ENCODE data around the gene GRK5.

GRK5 gene

DNA sequence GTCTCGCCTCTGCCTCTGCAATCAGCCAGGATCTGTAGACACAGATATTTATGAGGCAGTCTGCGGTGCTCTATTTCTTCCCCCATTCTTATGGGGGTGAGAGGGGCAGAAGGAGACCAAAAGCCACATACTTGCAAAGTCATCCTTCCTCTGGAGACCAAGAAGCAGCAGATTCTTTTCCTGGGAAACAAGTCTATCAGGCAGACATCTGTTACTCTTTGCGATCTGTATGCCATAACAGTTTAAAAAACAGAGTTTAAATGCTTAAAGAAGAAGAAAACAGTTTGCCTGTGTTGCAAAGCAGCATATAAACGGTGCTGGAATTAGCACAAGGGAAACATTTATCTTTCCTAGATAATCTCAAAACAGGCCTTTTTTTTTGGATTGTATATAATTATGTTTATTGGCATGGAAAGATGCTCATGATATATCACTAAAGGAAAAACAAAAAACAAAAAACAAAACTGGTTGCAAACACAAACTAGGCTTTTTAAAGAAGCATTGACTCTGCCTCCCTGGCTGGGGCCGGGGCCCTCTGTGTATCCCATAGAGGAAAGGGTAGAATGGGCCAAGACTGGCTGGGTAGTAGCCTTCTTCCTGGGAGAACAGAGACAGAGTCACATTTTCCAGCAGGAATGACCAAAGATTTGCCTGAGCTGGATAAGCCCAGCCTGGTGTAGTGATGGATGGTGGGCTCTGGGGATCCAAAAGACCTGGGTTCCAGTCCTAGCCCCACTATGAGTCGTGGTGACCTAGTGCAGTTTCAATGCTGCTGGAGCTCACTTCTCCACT is 284.8 kb downstream of the GRK5 start:
- H3K36me3 ChIP-seq (replicated peaks) = no peaks in the 10 kb centered on the region
- H3K27me3 ChIP-seq (ENCODE audit: low read depth) = no peaks in the 10 kb centered on the region
- H3K4me1 ChIP-seq = no peaks in the 10 kb centered on the region
- in situ Hi-C loops (cut with MboI; ENCODE audit: low sequenced_read_pairs) = no loop called here
- no peak for DNase-seq (ENCODE audit: low spot score in 2 of 2)
- no peaks in the 10 kb centered on the region for H3K9me3 ChIP-seq
- H3K4me3 ChIP-seq = no peak overlapping the region

DNA sequence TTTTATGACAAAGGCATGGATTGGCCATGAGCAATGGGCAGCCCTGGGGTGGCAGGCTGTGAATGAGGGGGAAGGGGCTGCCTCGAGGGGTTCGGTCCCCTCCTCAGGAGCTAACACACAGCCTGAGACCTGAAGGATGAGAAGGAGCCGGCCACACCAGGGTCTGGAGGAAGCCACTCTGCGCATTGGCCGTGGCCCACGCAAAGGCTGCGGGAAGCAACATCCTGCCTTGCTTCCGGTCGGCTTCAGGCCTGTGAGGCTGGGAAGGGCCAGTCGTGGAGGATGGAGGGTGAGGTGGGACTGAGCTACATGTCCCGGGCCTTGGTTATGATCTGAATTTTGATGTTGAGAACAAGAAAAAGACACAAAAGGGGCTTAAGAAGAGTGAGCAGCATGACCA is 285.8 kb downstream of the GRK5 start:
- in situ Hi-C loops (cut with MboI; ENCODE audit: low sequenced_read_pairs) = no loop called here
- Histone ChIP-seq H3K36me3 (replicated peaks) (no peaks in the 10 kb centered on the region), H3K27me3 (ENCODE audit: low read depth) (no peaks in the 10 kb centered on the region), H3K4me3 (no peak overlapping the region), H3K4me1 (no peaks in the 10 kb centered on the region), H3K9me3 (no peaks in the 10 kb centered on the region)
- no peak for DNase-seq (ENCODE audit: low spot score in 2 of 2)

DNA sequence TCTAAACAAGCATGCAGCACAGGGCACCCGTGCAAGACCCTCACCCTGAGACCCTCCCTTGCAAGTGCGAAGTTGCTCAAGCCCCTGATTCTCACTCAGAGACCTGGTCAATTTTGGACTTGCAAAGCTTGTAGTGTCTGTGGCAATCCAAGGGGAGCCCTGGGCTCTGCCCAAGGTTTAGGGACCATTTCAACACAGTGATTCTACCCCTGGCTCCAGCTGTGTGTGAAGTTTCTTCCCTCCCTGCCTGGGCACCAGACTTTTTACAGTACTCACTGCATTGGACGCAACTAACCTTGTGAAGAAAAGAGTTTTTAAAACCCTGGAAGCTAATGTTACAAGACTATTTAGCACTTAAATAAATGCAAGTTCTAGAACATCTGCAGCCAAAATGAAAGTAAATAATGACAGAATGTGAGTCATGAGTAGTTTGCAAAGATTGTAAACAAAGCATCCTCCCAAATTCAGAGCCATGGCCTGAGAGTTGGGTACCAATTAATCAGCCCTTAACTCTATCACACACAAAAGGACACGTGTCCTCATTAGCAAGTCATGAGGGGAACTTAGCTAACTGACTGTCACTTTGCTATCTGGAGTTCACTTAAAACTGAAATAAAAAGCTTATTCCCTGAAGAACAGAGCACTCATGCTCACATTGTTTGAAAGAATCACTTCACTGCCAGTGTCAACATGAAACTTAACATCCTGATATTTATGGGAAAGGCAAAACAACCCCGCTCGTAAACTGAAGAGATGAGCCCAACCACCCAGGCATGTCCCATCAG is 287.1 kb downstream of the GRK5 start:
- H3K27me3 ChIP-seq (ENCODE audit: low read depth) = no peaks in the 10 kb centered on the region
- no peak for DNase-seq (ENCODE audit: low spot score in 2 of 2)
- no peaks in the 10 kb centered on the region for H3K9me3 ChIP-seq
- in situ Hi-C loops (cut with MboI; ENCODE audit: low sequenced_read_pairs) = no loop called here
- peaks cover under 1% of the 10 kb centered on the region for H3K36me3 ChIP-seq (replicated peaks)
- H3K4me3 ChIP-seq = no peak overlapping the region
- H3K4me1 ChIP-seq = no peaks in the 10 kb centered on the region

DNA sequence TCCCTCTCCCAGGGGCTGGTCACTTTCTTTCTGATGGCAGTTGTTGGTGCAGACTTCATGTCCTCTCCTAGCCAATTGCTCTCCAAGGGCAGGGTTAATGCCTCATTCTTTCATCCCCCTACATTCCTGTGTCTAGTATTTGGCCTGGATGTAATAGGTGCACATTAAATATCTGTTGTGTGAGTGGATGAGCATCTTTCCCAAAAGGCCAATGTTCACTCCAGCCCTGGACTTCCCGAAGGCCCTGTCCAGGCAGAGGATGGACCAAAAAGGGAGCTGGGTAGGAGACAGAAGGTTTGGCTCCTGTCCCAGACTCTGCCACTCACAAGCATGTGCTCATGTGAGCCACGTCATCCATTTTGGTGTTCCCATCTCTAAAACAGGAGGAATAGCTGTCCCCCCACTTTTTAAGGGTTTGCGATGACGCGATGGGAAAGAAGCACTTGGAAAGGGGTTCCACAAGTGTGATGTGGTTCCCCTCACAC is 287.7 kb downstream of the GRK5 start:
- Histone ChIP-seq H3K36me3 (replicated peaks) (peaks cover 7% of the 10 kb centered on the region), H3K4me3 (no peak overlapping the region), H3K9me3 (no peaks in the 10 kb centered on the region), H3K27me3 (ENCODE audit: low read depth) (no peaks in the 10 kb centered on the region), H3K4me1 (no peaks in the 10 kb centered on the region)
- no peak for DNase-seq (ENCODE audit: low spot score in 2 of 2)
- in situ Hi-C loops (cut with MboI; ENCODE audit: low sequenced_read_pairs) = no loop called here

DNA sequence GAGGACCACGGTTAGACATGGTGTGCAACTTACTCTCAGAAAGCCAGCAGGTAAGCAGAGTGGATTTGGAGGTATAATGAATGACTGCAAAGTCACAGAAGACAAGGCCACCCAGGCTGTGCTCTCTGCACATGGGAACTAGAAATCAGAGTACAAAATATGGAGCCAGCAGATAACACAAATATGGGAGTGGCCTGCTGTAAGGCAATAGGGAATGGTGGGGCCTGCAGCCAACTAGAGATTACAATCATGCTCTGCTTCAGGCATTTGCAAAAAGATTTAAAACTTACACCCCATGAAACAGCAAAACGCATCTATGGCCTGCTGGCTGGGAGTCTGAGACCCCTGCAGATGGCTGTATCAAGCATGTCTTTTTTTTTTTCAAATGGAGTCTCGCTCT is 288.2 kb downstream of the GRK5 start:
- peaks cover 7% of the 10 kb centered on the region for H3K36me3 ChIP-seq (replicated peaks)
- no peak for DNase-seq (ENCODE audit: low spot score in 2 of 2)
- no peak overlapping the region for H3K4me3 ChIP-seq
- in situ Hi-C loops (cut with MboI; ENCODE audit: low sequenced_read_pairs) = no loop called here
- no peaks in the 10 kb centered on the region for H3K27me3 ChIP-seq (ENCODE audit: low read depth)
- no peaks in the 10 kb centered on the region for H3K4me1 ChIP-seq
- H3K9me3 ChIP-seq = no peaks in the 10 kb centered on the region

DNA sequence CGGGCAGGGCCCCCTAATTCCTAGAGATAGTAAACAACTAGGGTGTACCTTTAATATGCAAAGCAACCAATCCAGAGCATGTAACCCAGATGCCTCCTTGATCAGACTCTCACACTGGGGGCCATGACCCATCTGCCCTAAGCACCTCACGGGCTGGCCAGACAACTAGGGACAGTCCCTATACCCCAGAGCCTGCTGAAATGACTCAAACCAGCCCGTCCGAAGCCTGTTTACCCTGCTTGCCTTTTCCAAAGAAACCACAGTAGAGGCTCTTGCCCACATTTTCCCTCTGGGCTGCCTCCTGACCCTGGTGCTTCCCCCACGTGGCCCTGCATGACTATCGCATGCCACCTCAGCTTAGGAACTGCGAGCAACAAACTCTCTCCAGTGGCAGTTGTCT is 288.9 kb downstream of the GRK5 start:
- Histone ChIP-seq H3K9me3 (no peaks in the 10 kb centered on the region), H3K4me1 (no peaks in the 10 kb centered on the region), H3K27me3 (ENCODE audit: low read depth) (no peaks in the 10 kb centered on the region), H3K36me3 (replicated peaks) (peaks cover 7% of the 10 kb centered on the region), H3K4me3 (no peak overlapping the region)
- in situ Hi-C loops (cut with MboI; ENCODE audit: low sequenced_read_pairs) = no loop called here
- no peak for DNase-seq (ENCODE audit: low spot score in 2 of 2)

DNA sequence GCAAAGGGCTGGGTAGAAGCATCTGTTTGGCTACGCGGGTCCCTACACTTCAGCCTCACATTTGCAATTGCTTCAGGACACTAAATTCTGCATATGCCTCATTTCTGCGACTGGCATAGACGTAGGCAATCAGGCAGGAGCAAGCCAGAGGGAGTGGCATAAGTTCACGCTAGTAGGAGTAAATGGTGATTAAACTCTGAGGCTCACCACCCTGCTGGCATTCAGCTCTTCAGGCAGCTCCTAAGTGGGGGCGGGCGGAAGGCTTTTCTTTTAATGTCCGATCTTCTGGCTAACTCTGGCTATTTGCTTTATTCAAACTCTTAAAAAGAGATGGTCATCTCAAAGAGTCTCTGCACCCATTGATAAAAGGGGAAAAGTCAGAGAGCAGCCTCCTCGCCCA is 289.9 kb downstream of the GRK5 start:
- in situ Hi-C loops (cut with MboI; ENCODE audit: low sequenced_read_pairs) = no loop called here
- DNase-seq (ENCODE audit: low spot score in 2 of 2) = no peak
- Histone ChIP-seq H3K4me1 (no peaks in the 10 kb centered on the region), H3K9me3 (no peaks in the 10 kb centered on the region), H3K4me3 (no peak overlapping the region), H3K27me3 (ENCODE audit: low read depth) (no peaks in the 10 kb centered on the region), H3K36me3 (replicated peaks) (peaks cover 7% of the 10 kb centered on the region)

DNA sequence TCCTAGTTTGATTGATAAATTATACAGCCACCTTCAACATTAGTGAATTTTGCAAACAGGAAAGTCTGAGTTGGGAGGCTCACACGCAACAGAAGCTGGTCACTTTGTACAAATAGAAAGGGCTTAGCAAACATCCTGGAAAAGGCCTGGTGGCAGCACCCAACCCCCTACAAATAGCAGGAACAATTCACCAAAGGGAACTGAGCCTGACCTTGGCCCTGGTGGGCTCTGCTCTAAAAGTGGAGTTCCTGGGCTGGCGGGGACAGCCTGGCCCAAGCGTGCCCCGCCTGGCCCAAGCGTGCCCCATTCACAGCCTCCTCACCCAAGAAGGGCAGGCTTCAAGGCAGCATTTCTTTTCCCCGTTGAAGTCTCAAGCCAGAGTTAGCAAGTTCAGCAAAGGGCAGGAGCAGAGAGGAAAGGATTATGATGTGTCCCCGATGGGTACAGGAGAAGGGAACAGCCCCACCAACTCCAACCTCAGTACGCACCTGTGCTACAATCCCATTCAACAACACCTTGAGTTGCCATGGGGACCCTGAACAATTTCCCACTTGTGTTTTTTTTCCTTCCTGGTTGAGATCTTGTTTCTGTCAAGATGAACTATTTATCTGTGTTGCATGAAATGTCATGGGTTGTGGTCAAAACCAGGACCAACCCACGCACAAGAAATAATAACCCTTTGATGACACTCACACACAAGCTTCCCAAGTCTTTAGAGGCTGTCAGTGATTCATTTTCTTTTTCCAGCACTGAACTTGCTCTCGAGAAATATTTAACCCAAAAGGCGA is 291.7 kb downstream of the GRK5 start:
- DNase-seq (ENCODE audit: low spot score in 2 of 2) = no peak
- in situ Hi-C loops (cut with MboI; ENCODE audit: low sequenced_read_pairs) = no loop called here
- H3K27me3 ChIP-seq (ENCODE audit: low read depth) = no peaks in the 10 kb centered on the region
- no peaks in the 10 kb centered on the region for H3K9me3 ChIP-seq
- no peaks in the 10 kb centered on the region for H3K4me1 ChIP-seq
- H3K4me3 ChIP-seq = no peak overlapping the region
- peaks cover 7% of the 10 kb centered on the region for H3K36me3 ChIP-seq (replicated peaks)

DNA sequence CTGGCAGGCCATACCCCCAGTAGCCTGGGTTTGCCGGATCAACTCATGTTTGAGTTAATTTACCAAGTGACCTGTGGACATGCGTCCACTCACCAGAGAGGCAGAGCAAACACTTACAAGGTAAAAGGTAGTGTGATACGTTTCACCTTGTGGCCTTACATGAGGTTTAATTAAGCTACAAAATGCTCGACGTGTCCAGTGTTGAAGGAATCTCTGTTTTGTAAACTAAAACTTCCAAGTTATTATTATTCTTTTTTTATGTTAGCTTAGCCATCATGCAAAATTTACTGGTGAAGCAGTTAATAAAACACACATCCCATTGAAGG is 292.3 kb downstream of the GRK5 start:
- Histone ChIP-seq H3K27me3 (ENCODE audit: low read depth) (no peaks in the 10 kb centered on the region), H3K4me1 (no peaks in the 10 kb centered on the region), H3K4me3 (no peak overlapping the region), H3K9me3 (no peaks in the 10 kb centered on the region), H3K36me3 (replicated peaks) (peaks cover 7% of the 10 kb centered on the region)
- in situ Hi-C loops (cut with MboI; ENCODE audit: low sequenced_read_pairs) = no loop called here
- DNase-seq (ENCODE audit: low spot score in 2 of 2) = no peak

DNA sequence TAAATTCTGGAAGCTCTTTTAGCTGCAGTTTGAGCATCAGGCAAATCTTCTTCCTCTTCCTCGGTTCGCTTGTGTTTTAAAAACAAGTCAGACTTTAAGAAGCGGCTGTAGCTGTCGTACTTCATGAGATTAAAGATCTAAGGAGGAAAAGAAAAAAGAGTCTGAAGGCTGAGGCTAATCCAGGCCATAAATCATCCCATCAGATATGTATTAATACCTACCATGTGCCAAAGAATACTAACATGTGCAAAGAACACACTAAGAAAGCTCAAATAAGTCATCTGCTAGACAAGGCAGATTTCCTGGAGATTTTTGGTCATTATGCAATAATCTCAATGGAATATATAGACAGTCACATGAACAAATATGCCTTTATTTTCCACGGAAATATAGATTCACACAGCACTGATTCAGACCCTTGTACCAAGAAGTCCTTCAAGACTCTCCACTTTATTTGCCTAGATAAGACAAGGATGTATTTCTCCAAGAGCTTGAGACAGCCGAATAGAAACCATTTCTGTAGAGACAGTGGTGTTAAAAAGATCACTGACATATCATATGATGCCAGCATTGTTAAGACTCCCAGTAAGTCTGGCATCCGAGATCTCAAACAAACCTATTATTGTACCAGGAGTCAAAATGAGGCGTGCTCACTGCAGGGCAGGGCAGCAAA is 292.9 kb downstream of the GRK5 start:
- no peak for DNase-seq (ENCODE audit: low spot score in 2 of 2)

DNA sequence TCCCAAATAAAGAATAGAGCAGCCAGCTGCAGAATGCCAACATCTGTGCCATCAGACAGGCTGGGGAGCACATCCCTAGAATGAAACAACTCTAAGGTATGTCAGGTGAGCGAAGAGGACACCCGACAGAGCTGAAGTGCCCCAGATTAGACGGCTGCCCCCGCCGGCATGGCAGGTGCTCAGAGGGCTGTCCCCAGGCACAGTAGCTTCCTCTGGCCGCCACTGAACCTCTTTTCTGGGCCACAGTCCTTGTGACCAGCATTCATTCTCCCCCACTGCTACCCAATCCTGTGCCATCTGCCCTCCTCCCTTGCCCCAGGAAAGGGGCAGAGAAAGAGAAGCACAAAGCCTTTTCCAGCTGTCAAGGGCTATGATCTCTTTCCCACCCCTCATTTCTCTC is 293.4 kb downstream of the GRK5 start:
- Histone ChIP-seq H3K27me3 (ENCODE audit: low read depth) (no peaks in the 10 kb centered on the region), H3K36me3 (replicated peaks) (peaks cover 7% of the 10 kb centered on the region), H3K9me3 (no peaks in the 10 kb centered on the region), H3K4me1 (no peaks in the 10 kb centered on the region), H3K4me3 (no peak overlapping the region)
- DNase-seq (ENCODE audit: low spot score in 2 of 2) = no peak
- in situ Hi-C loops (cut with MboI; ENCODE audit: low sequenced_read_pairs) = no loop called here

More for the DNA sequence above, 292.9 kb downstream of the GRK5 start:
- peaks cover 7% of the 10 kb centered on the region for H3K36me3 ChIP-seq (replicated peaks)
- H3K4me3 ChIP-seq = no peak overlapping the region
- H3K9me3 ChIP-seq = no peaks in the 10 kb centered on the region
- no peaks in the 10 kb centered on the region for H3K4me1 ChIP-seq
- no peaks in the 10 kb centered on the region for H3K27me3 ChIP-seq (ENCODE audit: low read depth)
- in situ Hi-C loops (cut with MboI; ENCODE audit: low sequenced_read_pairs) = no loop called here

DNA sequence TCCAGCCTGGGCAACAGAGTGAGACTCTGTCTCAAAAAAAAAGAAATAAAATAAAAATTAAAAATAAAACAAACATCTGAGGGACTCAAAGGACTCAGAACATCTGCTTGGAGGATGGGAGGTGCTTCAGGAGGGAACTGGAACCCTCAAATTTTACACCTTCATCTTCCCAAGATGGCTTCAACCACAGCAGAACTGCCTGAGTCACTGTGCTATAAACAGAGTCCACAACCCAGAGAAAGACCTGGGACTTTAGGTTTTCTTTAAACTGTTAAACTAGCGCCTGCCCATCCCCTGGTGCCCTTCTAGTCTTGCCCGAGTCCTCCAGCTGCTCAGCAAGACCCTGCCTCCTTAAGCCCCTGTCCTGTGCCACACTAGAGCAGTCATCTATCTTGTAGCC is 294.3 kb downstream of the GRK5 start:
- no peak for DNase-seq (ENCODE audit: low spot score in 2 of 2)
- H3K36me3 ChIP-seq (replicated peaks) = peaks cover 7% of the 10 kb centered on the region
- H3K4me3 ChIP-seq = no peak overlapping the region
- H3K27me3 ChIP-seq (ENCODE audit: low read depth) = no peaks in the 10 kb centered on the region
- H3K4me1 ChIP-seq = no peaks in the 10 kb centered on the region
- in situ Hi-C loops (cut with MboI; ENCODE audit: low sequenced_read_pairs) = no loop called here
- no peaks in the 10 kb centered on the region for H3K9me3 ChIP-seq

DNA sequence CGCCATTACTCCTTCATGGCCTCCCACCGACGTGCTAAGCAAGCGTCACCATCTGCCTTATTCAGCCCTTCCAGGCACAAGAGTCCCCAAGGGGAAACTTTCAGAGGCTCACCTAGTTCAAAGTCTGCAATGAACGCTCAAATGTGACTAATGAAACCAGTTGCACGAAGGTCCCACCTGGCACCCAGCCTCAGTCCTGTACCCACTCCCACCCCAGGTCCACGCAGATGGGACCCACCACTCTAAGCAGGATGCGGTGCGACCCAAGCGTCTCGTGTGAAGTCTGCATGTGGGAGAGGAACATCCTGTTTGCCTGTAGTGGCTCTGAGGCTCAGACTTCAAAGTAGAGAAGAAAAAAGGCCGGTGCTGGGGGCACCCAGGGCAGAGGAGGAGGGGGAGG is 294.8 kb downstream of the GRK5 start:
- in situ Hi-C loops (cut with MboI; ENCODE audit: low sequenced_read_pairs) = no loop called here
- no peak overlapping the region for H3K4me3 ChIP-seq
- H3K4me1 ChIP-seq = no peaks in the 10 kb centered on the region
- no peaks in the 10 kb centered on the region for H3K27me3 ChIP-seq (ENCODE audit: low read depth)
- DNase-seq (ENCODE audit: low spot score in 2 of 2) = no peak
- no peaks in the 10 kb centered on the region for H3K9me3 ChIP-seq
- peaks cover 7% of the 10 kb centered on the region for H3K36me3 ChIP-seq (replicated peaks)
